NCI-H510A (cell line): ENCODE data around the gene LAMA2.

ENCODE experiments used
- DNase-seq: peaks from one replicate; lab custom pipeline; 2025; lab: John Stamatoyannopoulos, UW

Gene LAMA2

GRCh38 chr6:129212081-129212480, 329.1 kb downstream of the LAMA2 start:
- no peak for DNase-seq

GRCh38 chr6:129215246-129215645, 332.3 kb downstream of the LAMA2 start:
- no peak for DNase-seq

GRCh38 chr6:129215916-129216520, 333.1 kb downstream of the LAMA2 start:
- no peak for DNase-seq

- no peak for DNase-seq
These were observed 334.8 kb downstream of the LAMA2 start for GRCh38 chr6:129217701-129218100.

GRCh38 chr6:129233458-129234134, 350.7 kb downstream of the LAMA2 start:
- DNase-seq, result no peak

GRCh38 chr6:129235167-129236000, 352.4 kb downstream of the LAMA2 start:
- no peak for DNase-seq

GRCh38 chr6:129236001-129236517, 353.1 kb downstream of the LAMA2 start:
- DNase-seq, result no peak

- DNase-seq, result no peak
These were observed 356.1 kb downstream of the LAMA2 start for GRCh38 chr6:129238991-129239390.

GRCh38 chr6:129239825-129240491, 357.0 kb downstream of the LAMA2 start:
- DNase-seq, result no peak

- no peak for DNase-seq
These were observed 357.5 kb downstream of the LAMA2 start for GRCh38 chr6:129240492-129240853.

GRCh38 chr6:129242546-129242945, 359.6 kb downstream of the LAMA2 start:
- no peak for DNase-seq

GRCh38 chr6:129243377-129243776, 360.4 kb downstream of the LAMA2 start:
- no peak for DNase-seq

GRCh38 chr6:129248946-129249345, 366.0 kb downstream of the LAMA2 start:
- DNase-seq, result no peak

- DNase-seq, result no peak
These were observed 368.9 kb downstream of the LAMA2 start for GRCh38 chr6:129251669-129252376.

- DNase-seq, result no peak
These were observed 369.6 kb downstream of the LAMA2 start for GRCh38 chr6:129252377-129253071.

GRCh38 chr6:129253242-129253641, 370.3 kb downstream of the LAMA2 start:
- no peak for DNase-seq

- DNase-seq, result no peak
These were observed 370.8 kb downstream of the LAMA2 start for GRCh38 chr6:129253727-129254126.

- no peak for DNase-seq
These were observed 374.3 kb downstream of the LAMA2 start for GRCh38 chr6:129257196-129257595.

GRCh38 chr6:129262661-129263060, 379.7 kb downstream of the LAMA2 start:
- DNase-seq, result no peak

GRCh38 chr6:129263176-129263575, 380.2 kb downstream of the LAMA2 start:
- no peak for DNase-seq

GRCh38 chr6:129264480-129265045, 381.6 kb downstream of the LAMA2 start:
- no peak for DNase-seq
